HCT116 (cell line): ENCODE measurements around the gene SEMA6A. TPM values are rescaled to one million over a fixed set of nuclear protein-coding genes. Genes with fewer than 3 reads are reported as not detected.

Experiments
- ATAC-seq: fragments of 200-7000 bp; cut with Tn5 transposase; 2 replicates; pipeline ENCODE4 v1.9.1; 2020; ENCODE audit warnings: mild to moderate bottlenecking, moderate library complexity
- BruUV-seq: library from RNA; stranded (reverse); fragments of 400-500 nt; replicated peaks from 2 replicates; lab custom pipeline; 2021; lab: Mats Ljungman, UMichigan
- CTCF ChIA-PET: fragments of 300-600 bp; sonication (Branson Sonifier 250); formaldehyde crosslinking; loops from one replicate; lab custom pipeline; 2021; ENCODE audit warnings: antibody characterized with exemption; lab: Charles Lee
- POLR2A ChIA-PET: fragments of 300-600, 350-600 bp; sonication (Branson Sonifier 250); formaldehyde crosslinking; loops from one replicate; lab custom pipeline; 2021; ENCODE audit warnings: antibody characterized with exemption; lab: Charles Lee
- RAD21 ChIA-PET, 2 experiments: fragments of 300-600 bp; sonication (Branson Sonifier 250); formaldehyde crosslinking; loops; one replicate each; lab custom pipeline; 2023; ENCODE audit warnings: low total read pairs in 2 of 2; ENCODE audit not compliant: uncharacterized antibody in 2 of 2, unreplicated experiment in 2 of 2, low non-redundant PET in 1 of 2; lab: Charles Lee
- DNase-seq: peaks from one replicate; pipeline ENCODE4 v3.0.0-alpha.2; 2010; ENCODE audit warnings: low read depth, low spot score
- H2AFZ ChIP-seq: fragments of 200-600 bp; shearing (Covaris generic), sonication (generic); 2 replicates; pipeline ENCODE4 v1.6.1; 2017; ENCODE audit warnings: low read depth, mixed run types, mixed read lengths, antibody characterized with exemption, low read length; ENCODE audit not compliant: poor library complexity, severe bottlenecking
- H3K27ac ChIP-seq: 2 replicates; pipeline ENCODE4 v1.5.1; 2012; ENCODE audit warnings: low read depth, low read length
- H3K27me3 ChIP-seq: fragments of 200-600 bp; sonication (generic); 2 replicates; pipeline ENCODE4 v1.6.1; 2016; ENCODE audit warnings: mixed run types, low read length, mixed read lengths; ENCODE audit not compliant: insufficient read depth
- H3K36me3 ChIP-seq, 2 experiments: fragments of 200-500 bp in 1 of 2; fragments of 200-600 bp in 1 of 2; sonication (Bioruptor generic) in 1 of 2; sonication (generic) in 1 of 2; 2 replicates each; pipeline versions ENCODE4 v1.5.1 to v1.6.1; 2014 to 2016; ENCODE audit warnings: low read length in 2 of 2, inconsistent platforms in 1 of 2, mixed read lengths in 1 of 2, mixed run types in 1 of 2; ENCODE audit not compliant: insufficient read depth in 2 of 2, control insufficient read depth in 1 of 2
- H3K4me1 ChIP-seq, 2 experiments: fragments of 200-600 bp in 1 of 2; sonication (generic) in 1 of 2; 2 replicates each; pipeline versions ENCODE4 v1.5.1 to v1.6.1; 2012 to 2017; ENCODE audit warnings: low read length in 2 of 2, inconsistent platforms in 1 of 2, mild to moderate bottlenecking in 1 of 2, mixed read lengths in 1 of 2, mixed run types in 1 of 2, moderate library complexity in 1 of 2; ENCODE audit not compliant: insufficient read depth in 2 of 2, control insufficient read depth in 1 of 2
- H3K4me2 ChIP-seq: fragments of 200-600 bp; sonication (generic); 2 replicates; pipeline ENCODE4 v1.6.1; 2017; ENCODE audit warnings: mixed run types, low read length, mixed read lengths
- H3K4me3 ChIP-seq, 2 experiments: fragments of 200-600 bp in 1 of 2; sonication (generic) in 1 of 2; replicated peaks in 1 of 2; 2 replicates each; pipeline ENCODE4 v1.5.1; 2011 to 2016; ENCODE audit warnings: low read length in 2 of 2, control low read depth in 1 of 2, low read depth in 1 of 2, mild to moderate bottlenecking in 1 of 2, mixed read lengths in 1 of 2, mixed run types in 1 of 2
- H3K79me2 ChIP-seq: fragments of 200-600 bp; sonication (generic); 2 replicates; pipeline ENCODE4 v1.6.1; 2017; ENCODE audit warnings: mild to moderate bottlenecking, mixed run types, low read length, moderate library complexity, mixed read lengths; ENCODE audit not compliant: insufficient read depth
- H3K9ac ChIP-seq: fragments of 200-600 bp; sonication (generic); 2 replicates; pipeline ENCODE4 v1.6.1; 2016; ENCODE audit warnings: low read length, mixed read lengths
- H3K9me2 ChIP-seq: fragments of 200-600 bp; sonication (generic), shearing (Covaris generic); 2 replicates; pipeline ENCODE4 v1.6.1; 2017; ENCODE audit warnings: mixed run types, mild to moderate bottlenecking, moderate library complexity; ENCODE audit not compliant: insufficient read depth
- H3K9me3 ChIP-seq, 2 experiments: fragments of 200-500 bp in 1 of 2; fragments of 200-600 bp in 1 of 2; sonication (Bioruptor generic) in 1 of 2; sonication (generic) in 1 of 2; 2 replicates each; pipeline ENCODE4 v1.6.1; 2014 to 2017; ENCODE audit warnings: low read length in 2 of 2, mixed read lengths in 2 of 2, inconsistent platforms in 1 of 2, low read depth in 1 of 2, mild to moderate bottlenecking in 1 of 2, mixed run types in 1 of 2, moderate library complexity in 1 of 2; ENCODE audit not compliant: control insufficient read depth in 1 of 2, insufficient read depth in 1 of 2
- H4K20me1 ChIP-seq: fragments of 200-600 bp; sonication (generic), shearing (Covaris generic); 2 replicates; pipeline ENCODE4 v1.6.1; 2017; ENCODE audit warnings: mixed run types, mild to moderate bottlenecking, moderate library complexity; ENCODE audit not compliant: insufficient read depth
- CBX3 ChIP-seq: IDR thresholded peaks from 2 replicates; pipeline ENCODE4 v1.6.1; 2012; ENCODE audit warnings: low read depth
- CEBPB ChIP-seq: IDR thresholded peaks from 2 replicates; pipeline ENCODE4 v1.6.1; 2012; ENCODE audit warnings: low read depth
- EZH2 ChIP-seq: fragments of 200-600 bp; sonication (generic); IDR thresholded peaks from 2 replicates; pipeline ENCODE4 v1.6.1; 2017; ENCODE audit warnings: antibody characterized with exemption, mixed run types
- POLR2AphosphoS5 ChIP-seq: IDR thresholded peaks from 2 replicates; pipeline ENCODE4 v1.6.1; 2011; ENCODE audit warnings: mild to moderate bottlenecking, low read depth, low read length, moderate library complexity
- SIN3A ChIP-seq: IDR thresholded peaks from 2 replicates; pipeline ENCODE4 v1.6.1; 2012; ENCODE audit warnings: low read depth
- YY1 ChIP-seq: IDR thresholded peaks from 2 replicates; pipeline ENCODE4 v1.6.1; 2011; ENCODE audit warnings: low read length, low read depth, moderate library complexity, mild to moderate bottlenecking; ENCODE audit not compliant: insufficient replicate concordance; ENCODE audit errors: extremely low read depth
- ZFX ChIP-seq: fragments of 450-650 bp; IDR thresholded peaks from 2 replicates; pipeline ENCODE4 v1.6.1; 2017
- intact Hi-C: fragments of 100-400 bp; cut with micrococcal nuclease; formaldehyde crosslinking; loops from 2 replicates; pipeline ENCODE4 v1.10.0; 2022
- total RNA-seq: library from RNA; stranded (reverse); gene quantifications from one replicate; pipeline ENCODE4 v1.2.1, GENCODE V29; 2021; ENCODE audit not compliant: unreplicated experiment
- TF ChIP-seq, protein P1 (sequence below): IDR thresholded peaks from 2 replicates; pipeline ENCODE4 v1.6.1; 2011; ENCODE audit warnings: mild to moderate bottlenecking, low read length, moderate library complexity; ENCODE audit not compliant: insufficient replicate concordance; ENCODE audit errors: extremely low read depth

The SEMA6A gene
- total RNA-seq, 1 experiment from 2014 or later = 6.7 TPM

GRCh38 chr5:116507051-116507537, 67.5 kb downstream of the SEMA6A start (continued):
- no peak for TF ChIP-seq SIN3A
- TF ChIP-seq, protein P1, sequence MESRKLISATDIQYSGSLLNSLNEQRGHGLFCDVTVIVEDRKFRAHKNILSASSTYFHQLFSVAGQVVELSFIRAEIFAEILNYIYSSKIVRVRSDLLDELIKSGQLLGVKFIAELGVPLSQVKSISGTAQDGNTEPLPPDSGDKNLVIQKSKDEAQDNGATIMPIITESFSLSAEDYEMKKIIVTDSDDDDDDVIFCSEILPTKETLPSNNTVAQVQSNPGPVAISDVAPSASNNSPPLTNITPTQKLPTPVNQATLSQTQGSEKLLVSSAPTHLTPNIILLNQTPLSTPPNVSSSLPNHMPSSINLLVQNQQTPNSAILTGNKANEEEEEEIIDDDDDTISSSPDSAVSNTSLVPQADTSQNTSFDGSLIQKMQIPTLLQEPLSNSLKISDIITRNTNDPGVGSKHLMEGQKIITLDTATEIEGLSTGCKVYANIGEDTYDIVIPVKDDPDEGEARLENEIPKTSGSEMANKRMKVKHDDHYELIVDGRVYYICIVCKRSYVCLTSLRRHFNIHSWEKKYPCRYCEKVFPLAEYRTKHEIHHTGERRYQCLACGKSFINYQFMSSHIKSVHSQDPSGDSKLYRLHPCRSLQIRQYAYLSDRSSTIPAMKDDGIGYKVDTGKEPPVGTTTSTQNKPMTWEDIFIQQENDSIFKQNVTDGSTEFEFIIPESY = no peak

GRCh38 chr5:116506488-116506887, 68.1 kb downstream of the SEMA6A start:
- ChIA-PET CTCF (no interaction called here), POLR2A (no interaction called here), RAD21 (no interaction called here)
- H3K4me2 ChIP-seq = no peak overlapping the region
- TF ChIP-seq YY1 (no peak), CEBPB (no peak), EZH2 (no peak), ZFX (no peak), CBX3 (no peak), POLR2AphosphoS5 (no peak)
- BruUV-seq = no TSS peak
- H2AFZ ChIP-seq = no peak overlapping the region
- no peak overlapping the region for H3K27ac ChIP-seq
- H3K79me2 ChIP-seq = no peaks in the 10 kb centered on the region
- no peaks in the 10 kb centered on the region for H3K27me3 ChIP-seq
- H3K36me3 ChIP-seq = no peaks in the 10 kb centered on the region
- H3K9me3 ChIP-seq = no peaks in the 10 kb centered on the region
- DNase-seq = no peak
- H3K9ac ChIP-seq = no peak overlapping the region
- no peaks in the 10 kb centered on the region for H3K9me2 ChIP-seq
- no peak overlapping the region for H3K4me3 ChIP-seq
- H3K4me1 ChIP-seq = peaks cover 0 to 12% of the 10 kb centered on the region in 2 experiments; a peak in 1 of 4 replicates
- no peaks in the 10 kb centered on the region for H4K20me1 ChIP-seq
- intact Hi-C loops = loop anchor here (10.0 kb wide), 1 partner anchor 58 kb away; no protein-coding TSS in a partner anchor
- no peak for ATAC-seq
